H1 (cell line): Measurements from ENCODE around the gene PRRX2.

ENCODE experiments used
- CEBPB ChIP-seq: IDR thresholded peaks from 2 replicates; pipeline ENCODE4 v1.6.1; 2012; ENCODE audit warnings: low read depth, low read length
- EZH2 ChIP-seq: fragments of 200-600 bp; sonication (generic); IDR thresholded peaks from 2 replicates; pipeline ENCODE4 v1.7.1; 2012; ENCODE audit warnings: low read depth, mild to moderate bottlenecking, moderate library complexity, low read length, inconsistent platforms; ENCODE audit not compliant: severe bottlenecking
- POLR2A ChIP-seq, 2 experiments: IDR thresholded peaks; 1 replicate in 1 of 2; 2 replicates in 1 of 2; pipeline ENCODE4 v1.6.1; 2011; ENCODE audit warnings: low read depth in 2 of 2, low read length in 2 of 2, mild to moderate bottlenecking in 2 of 2; ENCODE audit errors: control extremely low read depth in 1 of 2
- SP1 ChIP-seq: IDR thresholded peaks from 2 replicates; pipeline ENCODE4 v1.6.1; 2011; ENCODE audit warnings: low read depth, low read length
- SP2 ChIP-seq: IDR thresholded peaks from 2 replicates; pipeline ENCODE4 v1.6.1; 2012; ENCODE audit warnings: mild to moderate bottlenecking, low read length, inconsistent platforms

GRCh38 chr9:129649726-129650679 is 15.4 kb upstream of the PRRX2 start:
- TF ChIP-seq POLR2A (IDR thresholded peaks at IDR 0.05; ENCODE audit: control extremely low read depth in 1 of 2, low read depth in 2 of 2, low read length in 2 of 2), result no peak
- no peak for TF ChIP-seq SP2
- no peak for TF ChIP-seq SP1
- no peak for TF ChIP-seq EZH2
- TF ChIP-seq CEBPB, result no peak
